IPS DF 6.9 (cell line): Measurements from ENCODE around the gene ARHGEF4.

ENCODE experiments used
- DNase-seq: peaks from one replicate; pipeline ENCODE4 v3.0.0-alpha.2; 2013; ENCODE audit warnings: low read depth, low spot score
- H3K27ac ChIP-seq: one replicate; pipeline ENCODE4 v1.5.1; 2013; ENCODE audit warnings: low read length, control low read depth
- H3K27me3 ChIP-seq: 2 replicates; pipeline ENCODE4 v1.6.1; 2013; ENCODE audit warnings: mild to moderate bottlenecking, low read length; ENCODE audit not compliant: control insufficient read depth, insufficient read depth
- H3K36me3 ChIP-seq: 2 replicates; pipeline ENCODE4 v1.6.1; 2013; ENCODE audit warnings: low read length; ENCODE audit not compliant: control insufficient read depth, insufficient read depth
- H3K4me1 ChIP-seq: 2 replicates; pipeline ENCODE4 v1.6.1; 2013; ENCODE audit warnings: low read length; ENCODE audit not compliant: control insufficient read depth, insufficient read depth
- H3K4me3 ChIP-seq: 2 replicates; pipeline ENCODE4 v1.5.1; 2013; ENCODE audit warnings: mild to moderate bottlenecking, low read length
- H3K9me3 ChIP-seq: 2 replicates; pipeline ENCODE4 v1.6.1; 2013; ENCODE audit warnings: low read length, inconsistent platforms; ENCODE audit not compliant: control insufficient read depth, insufficient read depth
- WGBS: extraction: QIAGEN DNeasy Blood & Tissue Kit; methylation state at CpG from one replicate; pipeline ENCODE4 v1.1.7; 2013; ENCODE audit warnings: mixed read lengths, missing lambda C conversion rate; ENCODE audit not compliant: insufficient read length, insufficient coverage; 5-methylcytosine and 5-hydroxymethylcytosine counted together

The ARHGEF4 gene

DNA sequence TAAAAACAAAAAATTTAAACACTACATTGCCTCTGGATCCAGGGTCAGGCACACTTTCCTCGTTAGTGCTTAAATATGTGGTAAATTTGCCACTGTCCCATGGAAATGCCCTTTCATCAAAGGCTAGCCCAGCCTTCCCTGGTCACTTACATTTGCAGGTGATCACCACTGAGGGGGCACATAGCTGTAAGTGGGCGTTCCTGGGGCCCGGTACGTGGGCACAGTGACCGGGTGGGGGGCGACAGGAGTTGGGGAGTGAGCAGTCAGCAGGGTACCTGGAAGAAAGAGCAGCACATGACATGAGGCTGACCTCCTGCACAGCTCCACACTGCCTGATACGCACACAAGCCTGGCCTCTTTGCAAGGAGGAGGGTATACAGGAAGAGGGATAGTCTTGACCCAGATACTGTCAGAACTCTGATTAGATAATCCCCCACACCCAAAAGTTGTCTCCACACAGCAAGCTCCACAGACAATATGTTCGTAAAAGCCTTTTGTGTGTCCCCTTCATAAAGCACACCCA lies 216.1 kb downstream of the ARHGEF4 start:
- Histone ChIP-seq H3K4me3 (no peak overlapping the region), H3K27me3 (no peaks in the 10 kb centered on the region), H3K4me1 (no peaks in the 10 kb centered on the region), H3K9me3 (no peaks in the 10 kb centered on the region), H3K27ac (no peak overlapping the region), H3K36me3 (peaks cover 28% of the 10 kb centered on the region)
- WGBS, result no CpG with 5 or more reads among the region's 8 CpGs
- DNase-seq, result no peak

DNA sequence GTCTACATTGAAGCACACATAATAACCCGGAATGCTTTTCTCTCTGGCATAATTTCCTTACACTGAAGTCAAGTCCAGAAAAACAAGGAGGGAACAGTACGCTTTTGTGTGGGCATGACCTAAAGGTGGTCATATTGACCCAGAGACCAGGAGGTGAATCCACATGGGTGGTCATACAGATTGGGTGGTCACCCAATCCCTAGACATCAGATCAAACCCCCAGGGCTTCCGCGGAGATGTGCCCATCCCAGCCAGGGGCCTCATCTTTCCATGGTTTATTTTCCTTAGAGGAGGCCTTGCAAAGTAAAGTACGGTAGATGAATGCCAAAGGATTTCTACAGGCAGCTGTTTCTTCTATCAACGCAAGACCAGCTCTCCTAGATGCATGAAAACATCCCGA lies 217.8 kb downstream of the ARHGEF4 start:
- Histone ChIP-seq H3K9me3 (no peaks in the 10 kb centered on the region), H3K27me3 (no peaks in the 10 kb centered on the region), H3K27ac (no peak overlapping the region), H3K36me3 (peaks cover 25% of the 10 kb centered on the region), H3K4me1 (no peaks in the 10 kb centered on the region), H3K4me3 (no peak overlapping the region)
- no peak for DNase-seq
- no CpG with 5 or more reads among the region's 7 CpGs for WGBS

DNA sequence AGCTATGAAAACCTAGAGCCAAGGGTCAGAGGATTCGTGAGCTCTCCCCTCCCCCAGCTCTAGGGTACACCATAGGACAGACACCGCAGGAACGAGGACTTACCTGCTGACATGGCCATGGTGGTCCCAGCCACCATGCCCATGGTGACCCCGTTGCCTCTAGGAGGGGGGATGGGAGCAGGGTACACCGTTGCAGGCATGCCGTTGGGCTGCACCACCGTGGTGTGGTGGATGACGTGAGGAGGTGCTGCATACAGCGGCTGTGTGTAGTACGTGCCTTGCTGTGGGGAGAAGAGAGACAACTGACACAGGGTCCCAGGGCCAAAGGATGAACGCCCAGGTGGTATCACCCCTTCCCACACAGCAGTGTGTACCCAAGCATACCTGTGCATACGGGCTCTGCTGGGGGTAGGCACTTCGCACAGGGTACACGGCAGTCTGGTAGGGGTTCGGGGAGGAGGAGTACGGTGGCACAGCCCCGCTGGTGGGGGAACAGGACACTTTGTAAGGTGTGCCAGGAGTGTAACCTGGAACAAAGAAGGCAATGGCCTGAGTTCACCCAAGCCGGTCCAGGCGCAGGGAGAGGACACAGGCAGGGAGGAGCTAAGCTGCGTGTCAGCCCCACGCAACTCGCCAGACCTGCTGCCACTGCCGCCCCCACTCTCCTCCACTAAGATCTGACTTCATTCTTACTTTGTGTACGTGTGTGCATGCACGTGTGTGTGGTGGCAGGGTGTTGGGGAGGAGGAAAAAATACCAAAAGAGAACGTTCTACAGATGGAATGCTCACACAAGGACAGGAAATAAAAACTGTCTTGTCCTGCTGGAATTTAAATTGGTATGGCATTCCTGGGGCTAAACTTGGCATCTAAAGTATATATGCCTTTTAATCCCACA lies 218.7 kb downstream of the ARHGEF4 start:
- Histone ChIP-seq H3K4me1 (no peaks in the 10 kb centered on the region), H3K9me3 (no peaks in the 10 kb centered on the region), H3K4me3 (no peak overlapping the region), H3K27me3 (no peaks in the 10 kb centered on the region), H3K36me3 (peaks cover 25% of the 10 kb centered on the region), H3K27ac (no peak overlapping the region)
- no peak for DNase-seq
- WGBS, result no CpG with 5 or more reads among the region's 26 CpGs

DNA sequence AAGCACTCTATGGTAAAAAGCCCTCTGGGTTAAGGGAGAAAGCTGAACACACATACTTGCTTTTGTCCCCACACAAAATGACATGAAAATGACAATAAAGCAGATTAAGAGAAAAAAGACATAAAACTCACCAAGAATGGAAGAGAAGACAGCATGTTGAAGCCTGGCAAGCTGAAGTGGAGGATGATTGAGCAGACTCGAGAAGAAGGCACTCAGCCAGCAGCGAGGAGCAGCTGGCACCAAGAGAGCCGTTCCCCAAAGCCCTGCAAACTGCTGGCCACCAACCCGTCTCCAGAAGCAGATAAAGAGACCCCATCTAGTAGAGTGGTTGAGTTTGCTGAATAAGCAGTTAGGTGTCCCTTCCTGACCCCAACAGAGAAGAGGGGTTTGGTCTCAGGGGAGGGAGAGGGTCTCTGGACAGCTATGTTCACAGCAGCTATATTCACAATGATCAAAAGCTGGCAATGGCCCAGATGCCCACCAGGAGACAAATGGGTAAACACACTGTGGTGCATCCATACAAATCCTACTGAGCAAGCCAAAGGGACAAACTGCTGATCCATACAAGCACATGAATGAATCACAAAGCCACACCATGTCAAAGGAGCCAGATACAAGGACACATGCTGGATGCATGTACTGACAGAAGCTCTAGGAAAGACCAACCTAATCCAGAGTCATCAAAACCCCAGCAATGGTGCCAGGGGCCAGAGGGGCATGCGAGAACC lies 219.7 kb downstream of the ARHGEF4 start:
- peaks cover 20% of the 10 kb centered on the region for H3K36me3 ChIP-seq
- DNase-seq, result no peak
- no CpG with 5 or more reads among the region's 5 CpGs for WGBS
- H3K4me1 ChIP-seq, result no peaks in the 10 kb centered on the region
- H3K9me3 ChIP-seq, result no peaks in the 10 kb centered on the region
- H3K4me3 ChIP-seq, result no peak overlapping the region
- H3K27me3 ChIP-seq, result no peaks in the 10 kb centered on the region
- H3K27ac ChIP-seq, result no peak overlapping the region

DNA sequence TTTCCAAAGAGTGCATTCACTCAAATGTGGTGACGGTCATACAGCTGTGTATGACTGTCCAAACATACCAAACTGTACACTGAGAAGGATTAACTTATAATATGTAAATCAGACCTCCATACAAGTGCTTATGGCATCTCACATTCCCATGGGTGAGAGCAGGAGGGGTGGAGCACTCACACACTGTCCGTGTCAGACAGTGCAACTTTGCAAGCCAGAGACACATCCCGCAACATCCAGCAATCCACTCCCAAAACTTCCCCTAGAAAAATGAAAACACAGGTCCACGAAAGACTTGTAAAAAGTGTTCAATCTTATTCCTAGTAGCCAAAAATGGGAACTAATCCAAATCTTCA lies 220.2 kb downstream of the ARHGEF4 start:
- Histone ChIP-seq H3K9me3 (no peaks in the 10 kb centered on the region), H3K27ac (no peak overlapping the region), H3K27me3 (no peaks in the 10 kb centered on the region), H3K4me1 (no peaks in the 10 kb centered on the region), H3K36me3 (peaks cover 20% of the 10 kb centered on the region), H3K4me3 (no peak overlapping the region)
- WGBS, result no CpG with 5 or more reads among the region's 4 CpGs
- DNase-seq, result no peak

DNA sequence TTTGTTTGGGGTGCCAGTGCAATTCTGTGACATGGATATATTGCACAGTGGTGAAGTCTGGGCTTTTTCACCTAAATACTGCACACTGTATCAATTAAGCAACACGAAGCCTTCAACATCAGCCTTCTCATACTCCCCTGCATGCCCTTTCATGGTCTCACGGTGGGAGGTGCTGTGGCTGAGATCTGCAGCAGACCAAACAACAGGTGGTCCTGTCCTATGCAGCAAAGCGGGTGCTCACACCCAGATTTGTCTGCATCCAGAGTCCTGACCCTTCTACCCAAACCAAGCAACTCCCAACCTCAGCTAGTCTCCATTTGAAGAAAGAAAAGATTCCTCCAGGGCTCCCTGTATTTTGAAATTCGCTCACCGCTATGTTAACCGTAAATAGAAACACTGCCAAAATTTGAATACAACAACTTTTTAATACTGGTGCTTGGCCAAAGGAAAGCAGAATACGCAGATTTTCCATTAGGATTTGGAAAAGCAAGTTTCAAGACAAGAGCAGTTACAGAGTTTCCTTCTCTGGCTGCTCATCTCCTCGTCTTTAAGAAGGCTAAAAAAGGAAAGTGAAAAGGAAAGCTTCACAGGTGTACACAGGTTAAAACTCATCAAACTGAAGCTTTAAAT lies 221.6 kb downstream of the ARHGEF4 start:
- no peak for DNase-seq
- Histone ChIP-seq H3K27ac (no peak overlapping the region), H3K27me3 (no peaks in the 10 kb centered on the region), H3K9me3 (no peaks in the 10 kb centered on the region), H3K4me1 (no peaks in the 10 kb centered on the region), H3K4me3 (no peak overlapping the region), H3K36me3 (peaks cover 11% of the 10 kb centered on the region)
- WGBS, result no CpG with 5 or more reads among the region's 8 CpGs

DNA sequence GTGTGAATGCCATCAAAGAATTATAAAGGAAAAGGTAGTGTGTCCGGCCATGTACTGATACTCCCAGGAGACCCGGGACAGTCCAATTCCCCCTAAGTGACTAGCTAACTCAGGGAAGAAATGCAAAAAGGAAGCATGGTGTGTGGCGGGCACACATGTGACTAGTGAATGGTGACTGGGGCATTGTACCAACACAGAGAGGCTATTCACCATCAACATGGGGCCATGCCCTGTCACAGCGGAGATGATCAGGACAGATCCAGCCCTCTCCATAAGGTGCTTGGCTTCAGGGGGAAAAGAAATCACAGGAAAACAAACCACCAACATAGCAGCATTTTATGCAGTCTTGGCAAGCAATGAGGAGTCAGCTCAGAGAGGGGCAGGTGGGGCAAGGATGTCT lies 222.2 kb downstream of the ARHGEF4 start:
- Histone ChIP-seq H3K36me3 (peaks cover 11% of the 10 kb centered on the region), H3K9me3 (no peaks in the 10 kb centered on the region), H3K4me1 (no peaks in the 10 kb centered on the region), H3K4me3 (no peak overlapping the region), H3K27ac (no peak overlapping the region), H3K27me3 (no peaks in the 10 kb centered on the region)
- no peak for DNase-seq
- no CpG with 5 or more reads among the region's 4 CpGs for WGBS

DNA sequence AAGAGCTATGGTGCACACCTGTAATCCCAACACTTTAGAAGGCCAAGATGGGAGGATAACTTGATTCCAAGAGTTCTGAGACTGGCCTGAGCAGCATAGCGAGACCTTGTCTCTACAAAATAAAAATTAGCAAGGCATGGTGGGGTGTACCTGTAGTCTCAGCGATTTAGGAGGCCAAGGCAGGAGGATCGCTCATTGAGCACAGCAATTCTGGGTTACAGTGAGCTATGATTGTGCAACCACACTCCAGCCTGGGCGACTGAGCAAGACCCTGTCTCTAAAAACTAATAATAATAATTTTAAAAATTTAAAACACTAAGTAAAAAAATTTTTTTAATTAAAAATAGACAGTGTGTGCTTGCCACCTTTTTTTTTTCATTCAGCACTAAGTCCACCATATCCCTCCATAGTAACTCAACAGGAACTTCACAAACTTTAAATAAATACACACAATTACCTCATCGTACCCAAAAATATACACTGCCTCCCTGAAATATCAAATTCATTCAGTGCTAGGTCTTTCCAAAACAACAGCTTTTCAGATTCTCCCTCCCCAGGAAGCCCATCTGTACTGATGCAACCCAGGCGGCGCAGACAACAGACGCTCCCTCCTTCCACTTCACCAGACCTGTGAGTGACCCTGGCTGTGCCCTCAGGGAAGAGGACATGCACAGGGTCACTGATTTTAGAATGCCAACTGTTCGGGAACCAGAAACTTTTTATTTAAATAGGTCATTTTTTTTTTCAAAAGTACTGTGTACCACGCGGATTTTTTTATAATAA lies 227.0 kb downstream of the ARHGEF4 start:
- H3K4me3 ChIP-seq, result no peak overlapping the region
- no peak for DNase-seq
- H3K27ac ChIP-seq, result no peak overlapping the region
- H3K9me3 ChIP-seq, result no peaks in the 10 kb centered on the region
- no peaks in the 10 kb centered on the region; the same call in 1 of the 2 replicates for H3K27me3 ChIP-seq
- H3K36me3 ChIP-seq, result peaks cover 4% of the 10 kb centered on the region
- no peaks in the 10 kb centered on the region; the same call in 1 of the 2 replicates for H3K4me1 ChIP-seq
- 100% methylated on average over 1 of the region's 11 CpGs for WGBS

DNA sequence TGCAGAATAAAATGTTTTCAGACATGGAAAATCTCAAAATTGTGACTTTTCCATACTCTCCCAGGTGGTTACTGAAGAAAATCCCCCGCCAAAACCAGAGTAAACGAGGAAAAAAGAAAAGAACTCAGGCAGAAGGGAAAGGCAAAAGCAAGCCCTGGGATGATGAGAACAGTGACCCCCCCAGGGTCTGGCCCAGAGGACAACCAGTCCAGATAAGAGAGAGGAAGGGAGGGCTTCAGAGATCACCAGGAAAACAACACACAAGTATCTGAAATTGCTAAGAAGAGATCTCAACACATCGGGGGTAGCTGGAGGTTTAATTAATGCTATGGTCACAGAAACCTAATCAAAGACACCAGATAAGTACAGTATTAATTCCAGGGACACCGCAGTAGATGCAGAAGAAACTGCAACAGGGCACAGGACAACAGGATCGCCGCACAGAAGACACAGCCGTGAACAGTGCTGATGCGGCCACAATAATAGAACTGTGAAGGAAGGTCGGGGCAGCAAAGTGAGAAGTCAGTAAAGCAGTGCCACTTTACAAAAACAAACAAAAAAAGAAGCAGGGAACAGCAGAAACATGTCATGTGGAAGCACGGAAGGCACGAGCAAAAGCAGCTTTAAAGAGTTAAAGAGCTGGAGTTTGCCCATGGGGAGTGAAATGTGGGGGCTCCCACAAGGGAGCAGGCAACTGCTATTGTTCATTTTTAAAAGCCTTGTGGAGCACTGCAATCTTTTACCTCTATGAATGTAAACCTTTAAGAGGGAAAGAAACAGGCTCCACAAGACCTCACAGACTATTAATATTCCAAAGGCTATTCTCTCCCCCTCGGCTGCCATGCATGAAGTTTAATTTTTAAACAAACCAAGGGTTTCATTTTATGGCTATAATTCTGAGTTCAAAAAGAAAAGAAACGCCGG lies 228.1 kb downstream of the ARHGEF4 start:
- WGBS, result no CpG with 5 or more reads among the region's 14 CpGs
- Histone ChIP-seq H3K4me1 (no peaks in the 10 kb centered on the region; the same call in 1 of the 2 replicates), H3K9me3 (no peaks in the 10 kb centered on the region; the same call in 1 of the 2 replicates), H3K27me3 (no peaks in the 10 kb centered on the region; the same call in 1 of the 2 replicates), H3K36me3 (peaks cover 7% of the 10 kb centered on the region), H3K4me3 (no peak overlapping the region), H3K27ac (no peak overlapping the region)
- DNase-seq, result no peak
